Naive thymus-derived CD8-positive, alpha-beta T cell (primary cell): ENCODE results near the gene GDF15. TPM values are rescaled to one million over a fixed set of nuclear protein-coding genes. Genes with fewer than 3 reads are reported as not detected.
A peak's percentile ranks its signal among the peaks of the same experiment; 100 is the strongest.
"Not testable (repeated sequence)": the region's sequence is repeated elsewhere in the genome, so short reads cannot be mapped to it uniquely, and the experiment has no call there.

ENCODE experiments used
- ATAC-seq, 2 donors: fragments of 150-1000 bp; cut with Tn5 transposase in 1 of 2; sonication (Bioruptor Pico), chemical (Tn5 transposase) in 1 of 2; 1 replicate in 1 of 2; 2 replicates in 1 of 2; pipeline ENCODE4 v1.10.0; 2021; ENCODE audit warnings: mild to moderate bottlenecking in 2 of 2, moderate library complexity in 2 of 2
- POLR2A ChIA-PET: fragments of 350-600 bp; sonication (Branson Sonifier 250); formaldehyde crosslinking; loops from one replicate; lab custom pipeline; 2021; ENCODE audit warnings: antibody characterized with exemption; lab: Charles Lee
- DNase-seq, 10 donors: peaks; one replicate each; pipeline versions ENCODE4 v3.0.0 to v3.0.0-alpha.2; 2020 to 2022
- H3K27ac Mint-ChIP-seq, 10 donors: one replicate each; pipeline ENCODE4 v1.8.0; 2020 to 2022; ENCODE audit warnings: mild to moderate bottlenecking in 10 of 10, mixed read lengths in 10 of 10, moderate library complexity in 4 of 10, inconsistent platforms in 1 of 10
- H3K27me3 Mint-ChIP-seq, 5 donors: one replicate each; pipeline ENCODE4 v1.8.0; 2021 to 2022; ENCODE audit warnings: mixed read lengths in 5 of 5
- H3K36me3 Mint-ChIP-seq, 3 donors: one replicate each; pipeline ENCODE4 v1.8.0; 2020 to 2022; ENCODE audit warnings: mixed read lengths in 3 of 3, mild to moderate bottlenecking in 2 of 3, inconsistent platforms in 1 of 3
- H3K4me1 Mint-ChIP-seq, 4 donors: one replicate each; pipeline ENCODE4 v1.8.0; 2021 to 2022; ENCODE audit warnings: mixed read lengths in 4 of 4
- H3K4me3 Mint-ChIP-seq, 10 donors: one replicate each; pipeline ENCODE4 v1.8.0; 2020 to 2022; ENCODE audit warnings: mild to moderate bottlenecking in 10 of 10, mixed read lengths in 10 of 10, moderate library complexity in 6 of 10, inconsistent platforms in 1 of 10
- H3K9me3 Mint-ChIP-seq, 9 donors: one replicate each; pipeline ENCODE4 v1.8.0; 2020 to 2022; ENCODE audit warnings: mixed read lengths in 9 of 9, mild to moderate bottlenecking in 3 of 9, inconsistent platforms in 1 of 9, moderate library complexity in 1 of 9
- polyA plus RNA-seq, 3 donors: library from polyadenylated mRNA; unstranded; fragments of 300-500 nt; fragmentation: Illumina TruSeq; gene quantifications; one replicate each; pipeline ENCODE4 v1.2.3, GENCODE V29; 2021
- total RNA-seq, 8 experiments: library from RNA in 2 of 8; stranded (reverse) in 2 of 8; gene quantifications; one replicate each; pipeline ENCODE4 v1.2.3 and lab custom pipeline; 2021 to 2026

Gene GDF15
- total and polyA plus RNA-seq, 5 experiments from 2014 or later = not detected

DNA sequence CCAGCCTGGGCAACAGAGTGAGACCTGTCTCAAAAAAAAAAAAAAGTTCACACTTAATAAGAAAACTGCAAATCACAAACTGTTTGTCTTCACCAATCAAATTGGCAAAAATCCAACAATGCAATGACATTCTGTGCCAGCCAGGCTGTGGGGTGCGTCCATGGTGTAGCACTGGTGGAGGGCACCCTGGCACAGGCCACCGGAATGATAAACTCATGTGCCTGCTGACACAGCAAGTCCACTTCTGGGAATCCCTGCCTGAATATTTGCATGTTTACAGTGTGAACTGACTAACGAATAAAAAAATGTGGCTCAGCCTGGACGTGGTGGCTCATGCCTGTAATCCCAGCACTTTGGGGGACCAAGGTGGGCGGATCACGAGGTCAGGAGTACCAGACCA, 13.1 kb downstream of the GDF15 start:
- peak overlapping the region in 1 of 10 donors; percentile 1 for H3K27ac Mint-ChIP-seq
- ATAC-seq = no peak
- DNase-seq = no peak
- POLR2A ChIA-PET = no interaction called here
- no peaks in the 10 kb centered on the region for H3K9me3 Mint-ChIP-seq
- peaks cover 3 to 26% (median 7%) of the 10 kb centered on the region in 4 donors for H3K4me1 Mint-ChIP-seq
- H3K36me3 Mint-ChIP-seq = no peaks in the 10 kb centered on the region
- H3K4me3 Mint-ChIP-seq = no peak overlapping the region
- peaks cover under 1 to 40% (median 7%) of the 10 kb centered on the region in 5 donors for H3K27me3 Mint-ChIP-seq

DNA sequence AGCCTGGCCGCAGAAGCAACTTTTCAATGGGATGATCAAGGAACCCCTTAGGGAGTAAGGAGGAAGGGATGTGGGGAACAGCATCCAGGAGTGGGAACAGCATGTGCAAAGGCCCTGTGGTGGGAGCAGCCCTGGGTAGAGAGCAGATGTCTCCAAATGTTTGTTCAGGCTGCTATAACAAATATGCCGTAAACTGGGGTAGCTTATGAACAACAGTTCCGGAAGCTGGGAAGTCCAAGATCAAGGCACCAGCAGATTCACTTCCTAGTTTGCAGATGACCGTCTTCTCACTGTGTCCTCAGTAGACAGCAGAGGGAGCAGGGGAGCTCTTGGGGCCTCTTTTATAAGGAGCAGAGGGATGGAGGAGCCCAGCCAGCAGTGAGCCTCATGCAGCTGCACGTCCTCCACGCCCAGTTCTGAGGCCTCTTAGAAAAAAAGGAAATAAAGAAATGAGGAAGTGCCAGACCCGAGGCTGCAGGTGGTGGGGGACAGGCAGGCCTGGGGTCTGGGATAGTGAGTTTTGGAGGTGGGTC, 15.7 kb downstream of the GDF15 start:
- peaks cover 3 to 26% (median 7%) of the 10 kb centered on the region in 4 donors for H3K4me1 Mint-ChIP-seq
- POLR2A ChIA-PET = interaction anchor here (1.2 kb wide), 1 partner anchor 17 kb away, joined by 3 read pairs; no protein-coding TSS in a partner anchor

DNA sequence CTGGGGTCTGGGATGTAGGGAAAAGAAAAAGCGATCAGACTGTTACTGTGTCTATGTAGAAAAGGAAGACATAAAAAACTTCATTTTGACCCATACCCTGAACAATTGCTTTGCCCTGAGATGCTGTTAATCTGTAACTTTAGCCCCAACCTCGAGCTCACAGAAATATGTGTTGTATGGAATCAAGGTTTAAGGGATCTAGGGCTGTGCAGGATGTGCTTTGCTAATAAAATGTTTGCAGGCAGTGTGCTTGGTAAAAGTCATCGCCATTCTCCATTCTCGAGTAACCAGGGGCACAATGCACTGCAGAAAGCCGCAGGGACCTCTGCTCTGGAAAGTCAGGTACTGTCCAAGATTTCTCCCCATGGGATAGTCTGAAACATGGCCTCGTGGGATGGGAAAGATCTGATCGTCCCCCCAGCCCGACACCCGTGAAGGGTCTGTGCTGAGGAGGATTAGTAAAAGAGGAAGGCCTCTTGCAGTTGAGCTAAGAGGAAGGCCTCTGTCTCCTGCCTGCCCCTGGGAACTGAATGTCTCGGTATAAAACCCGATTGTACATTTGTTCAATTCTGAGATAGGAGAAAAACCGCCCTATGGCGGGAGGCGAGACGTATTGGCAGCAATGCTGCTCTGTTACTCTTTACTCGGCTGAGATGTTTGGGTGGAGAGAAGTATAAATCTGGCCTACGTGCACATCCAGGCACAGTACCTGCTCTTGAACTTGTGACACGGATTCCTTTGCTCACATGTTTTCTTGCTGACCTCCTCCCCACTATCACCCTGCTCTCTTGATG, 16.7 kb downstream of the GDF15 start:
- H3K4me1 Mint-ChIP-seq = peaks cover 2 to 23% (median 3%) of the 10 kb centered on the region in 4 donors
- POLR2A ChIA-PET = interaction anchor here (1.2 kb wide), 1 partner anchor 16 kb away, joined by 3 read pairs; no protein-coding TSS in a partner anchor
- not testable (repeated sequence) for H3K9me3 Mint-ChIP-seq, ATAC-seq, H3K36me3 Mint-ChIP-seq, DNase-seq
- peaks cover 0 to 13% (median 2%) of the 10 kb centered on the region in 5 donors for H3K27me3 Mint-ChIP-seq
- peak overlapping the region in 1 of 10 donors; percentile 64 for H3K4me3 Mint-ChIP-seq
- H3K27ac Mint-ChIP-seq = peak overlapping the region in 2 of 10 donors; percentile 21 to 31

More for the DNA sequence above, 15.7 kb downstream of the GDF15 start:
- H3K27ac Mint-ChIP-seq = peak overlapping the region in 3 of 10 donors; percentile 36 to 71 (median 38)
- ATAC-seq (no peak), DNase-seq (no peak)
- no peaks in the 10 kb centered on the region for H3K9me3 Mint-ChIP-seq
- peaks cover 0 to 22% (median 5%) of the 10 kb centered on the region in 5 donors for H3K27me3 Mint-ChIP-seq
- H3K4me3 Mint-ChIP-seq = peak overlapping the region in 1 of 10 donors; percentile 11
- H3K36me3 Mint-ChIP-seq = no peaks in the 10 kb centered on the region

DNA sequence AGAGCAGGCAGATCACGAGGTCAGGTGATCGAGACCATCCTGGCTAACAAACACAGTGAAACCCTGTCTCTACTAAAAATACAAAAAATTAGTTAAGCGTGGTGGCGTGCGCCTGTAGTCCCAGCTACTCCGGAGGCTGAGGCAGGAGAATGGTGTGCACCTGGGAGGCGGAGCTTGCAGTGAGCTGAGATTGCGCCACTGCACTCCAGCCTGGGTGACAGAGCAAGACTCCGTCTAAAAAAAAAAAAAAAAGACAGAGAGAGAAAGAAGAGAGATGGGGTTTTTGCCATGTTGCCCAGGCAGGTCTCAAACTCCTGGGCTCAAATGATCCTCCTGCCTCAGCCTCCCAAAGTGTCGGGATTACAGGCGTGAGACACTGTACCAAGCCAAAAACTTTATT, 19.8 kb downstream of the GDF15 start:
- not testable (repeated sequence) for ATAC-seq, H3K36me3 Mint-ChIP-seq, H3K4me3 Mint-ChIP-seq, DNase-seq, H3K9me3 Mint-ChIP-seq, H3K27ac Mint-ChIP-seq, H3K27me3 Mint-ChIP-seq
- POLR2A ChIA-PET = interaction anchor here (0.7 kb wide), 1 partner anchor 73 kb away, joined by 5 read pairs; no protein-coding TSS in a partner anchor
- H3K4me1 Mint-ChIP-seq = peaks cover 0 to 26% (median 4%) of the 10 kb centered on the region in 4 donors

DNA sequence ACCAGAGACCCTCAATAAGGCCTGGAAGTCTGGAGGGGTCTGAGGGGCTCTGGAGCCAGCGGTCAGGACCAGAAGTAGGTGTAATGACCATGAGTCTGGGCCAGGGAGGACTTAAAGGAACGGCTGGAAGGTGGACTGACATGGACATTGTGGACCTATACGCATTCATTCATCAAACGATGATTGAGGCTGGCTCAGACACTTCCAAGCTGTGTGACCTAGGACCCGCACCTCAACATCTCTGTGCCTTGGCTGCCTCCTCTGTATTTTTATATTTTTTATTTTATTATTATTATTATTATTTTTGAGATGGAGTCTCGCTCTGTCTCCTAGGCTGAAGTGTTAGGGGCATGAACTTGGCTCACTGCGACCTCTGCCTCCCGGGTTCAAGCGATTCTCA, 20.8 kb downstream of the GDF15 start:
- POLR2A ChIA-PET = no interaction called here

DNA sequence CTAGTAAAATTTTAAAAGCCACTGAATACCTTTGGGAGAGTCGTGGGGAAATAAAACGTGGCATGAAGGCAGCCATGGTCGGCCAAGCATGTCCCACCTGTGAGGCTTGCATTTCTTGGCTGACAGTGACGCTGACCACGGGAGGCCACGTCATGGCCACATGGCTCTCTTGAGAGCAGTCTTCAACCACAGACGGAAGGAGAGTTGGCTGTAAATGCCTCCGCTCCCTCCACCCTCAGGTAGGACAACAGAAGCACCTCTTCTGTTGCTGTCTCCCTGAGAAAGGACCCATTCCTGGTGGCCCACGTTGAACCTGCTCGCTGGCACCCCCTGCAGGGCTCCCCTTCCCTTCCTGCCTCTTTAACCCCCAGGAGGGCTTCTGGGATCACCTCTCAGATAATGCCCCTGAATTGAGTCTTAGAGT, 22.1 kb downstream of the GDF15 start:
- ATAC-seq = peak in 1 of 2 donors; percentile 32
- Mint-ChIP-seq H3K36me3 (no peaks in the 10 kb centered on the region), H3K4me1 (peaks cover 0 to 12% (median 4%) of the 10 kb centered on the region in 4 donors), H3K4me3 (no peak overlapping the region), H3K27me3 (peaks cover 2 to 13% (median 4%) of the 10 kb centered on the region in 5 donors), H3K27ac (no peak overlapping the region), H3K9me3 (no peaks in the 10 kb centered on the region)
- no peak for DNase-seq
- POLR2A ChIA-PET = no interaction called here

More for the DNA sequence above, 20.8 kb downstream of the GDF15 start:
- Mint-ChIP-seq H3K4me3 (no peak overlapping the region), H3K27ac (no peak overlapping the region), H3K4me1 (peaks cover 0 to 19% (median 4%) of the 10 kb centered on the region in 4 donors), H3K27me3 (peaks cover 0 to 7% (median 3%) of the 10 kb centered on the region in 5 donors), H3K9me3 (no peaks in the 10 kb centered on the region), H3K36me3 (no peaks in the 10 kb centered on the region)
- ATAC-seq (no peak), DNase-seq (no peak)

DNA sequence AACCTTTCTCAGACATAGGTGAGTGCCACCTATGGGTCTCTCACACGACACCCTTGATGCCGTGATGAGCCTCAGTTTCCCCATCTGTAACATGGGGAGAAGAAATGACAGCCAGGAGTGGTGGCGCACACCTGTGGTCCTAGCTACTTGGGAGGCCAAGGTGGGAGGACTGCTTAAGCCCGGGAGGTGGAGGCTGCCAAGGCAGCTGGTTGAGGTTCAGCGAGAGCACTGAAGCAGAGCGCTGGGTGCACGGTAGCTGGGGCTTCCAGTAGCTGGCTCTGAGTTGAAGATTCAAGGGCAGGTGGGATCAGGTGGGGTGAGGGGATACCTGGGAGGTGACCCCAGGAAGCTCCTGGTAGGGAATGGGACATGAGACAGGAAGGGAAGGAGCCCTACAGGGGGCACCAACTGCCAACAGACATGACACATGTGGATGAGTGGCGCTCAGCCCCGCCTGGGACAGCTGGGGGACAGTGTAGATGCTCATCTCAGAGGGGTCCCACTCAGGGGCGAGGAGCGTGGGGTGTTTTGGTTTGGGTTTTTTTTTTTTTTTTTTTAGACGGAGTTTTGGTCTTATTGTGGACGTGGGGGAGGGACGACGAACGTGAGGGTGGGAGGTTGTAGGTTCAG, 26.8 kb downstream of the GDF15 start:
- POLR2A ChIA-PET = interaction anchor here (0.7 to 1.1 kb wide), 4 partner anchors 13 to 617 kb away, joined by 3 to 6 read pairs (median 4); no protein-coding TSS in a partner anchor
- Mint-ChIP-seq H3K4me1 (peaks cover 15 to 44% (median 35%) of the 10 kb centered on the region in 4 donors), H3K27ac (peak overlapping the region in 1 of 10 donors; percentile 43), H3K4me3 (no peak overlapping the region), H3K36me3 (no peaks in the 10 kb centered on the region), H3K27me3 (peaks cover 2 to 39% (median 9%) of the 10 kb centered on the region in 5 donors), H3K9me3 (no peaks in the 10 kb centered on the region)
- ATAC-seq (no peak), DNase-seq (no peak)

DNA sequence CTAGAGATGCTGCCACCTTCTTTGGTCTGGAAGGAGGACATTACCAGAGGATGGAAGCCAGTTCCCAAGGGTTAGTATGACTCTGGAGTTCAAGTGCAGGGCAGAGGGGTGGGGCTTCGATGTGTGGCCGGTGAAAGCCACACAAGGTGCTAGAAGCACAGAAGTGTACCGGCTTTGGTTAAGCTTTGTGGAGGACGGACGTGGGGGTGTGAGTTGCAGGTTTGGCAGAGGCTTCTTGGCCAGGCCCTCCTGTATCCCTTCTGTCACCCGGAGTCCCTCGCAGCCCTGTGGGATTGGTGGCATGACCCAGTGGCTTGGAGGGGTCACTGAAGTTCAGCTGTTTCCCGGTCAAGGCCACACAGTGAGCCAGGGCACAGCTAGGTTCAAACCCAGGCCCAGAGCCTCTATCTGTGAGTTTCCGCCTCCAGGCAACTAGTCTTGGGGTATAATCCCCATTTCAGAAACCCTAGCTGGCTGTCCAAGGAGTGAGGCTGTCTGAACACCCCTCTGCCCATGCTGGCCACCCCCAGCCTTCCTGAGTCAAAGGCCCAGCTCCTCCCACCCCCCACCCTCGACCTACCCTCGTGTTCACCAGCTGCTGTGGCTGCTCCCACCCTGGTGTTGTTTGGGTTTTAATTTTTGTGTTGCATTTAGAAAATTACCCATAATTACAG, 28.7 kb downstream of the GDF15 start:
- DNase-seq (no peak), ATAC-seq (no peak)
- Mint-ChIP-seq H3K9me3 (no peaks in the 10 kb centered on the region), H3K4me3 (peak overlapping the region in 6 of 10 donors; percentile 28 to 66 (median 50)), H3K36me3 (no peaks in the 10 kb centered on the region), H3K27me3 (peaks cover 2 to 49% (median 13%) of the 10 kb centered on the region in 5 donors), H3K4me1 (peaks cover 26 to 52% (median 48%) of the 10 kb centered on the region in 4 donors), H3K27ac (peak overlapping the region in 4 of 10 donors; percentile 19 to 87 (median 62))
- POLR2A ChIA-PET = interaction anchor here (0.8 to 3.5 kb wide), 7 partner anchors 7 to 134 kb away, joined by 3 to 21 read pairs (median 3); partner anchors contain the start of gene JUND

DNA sequence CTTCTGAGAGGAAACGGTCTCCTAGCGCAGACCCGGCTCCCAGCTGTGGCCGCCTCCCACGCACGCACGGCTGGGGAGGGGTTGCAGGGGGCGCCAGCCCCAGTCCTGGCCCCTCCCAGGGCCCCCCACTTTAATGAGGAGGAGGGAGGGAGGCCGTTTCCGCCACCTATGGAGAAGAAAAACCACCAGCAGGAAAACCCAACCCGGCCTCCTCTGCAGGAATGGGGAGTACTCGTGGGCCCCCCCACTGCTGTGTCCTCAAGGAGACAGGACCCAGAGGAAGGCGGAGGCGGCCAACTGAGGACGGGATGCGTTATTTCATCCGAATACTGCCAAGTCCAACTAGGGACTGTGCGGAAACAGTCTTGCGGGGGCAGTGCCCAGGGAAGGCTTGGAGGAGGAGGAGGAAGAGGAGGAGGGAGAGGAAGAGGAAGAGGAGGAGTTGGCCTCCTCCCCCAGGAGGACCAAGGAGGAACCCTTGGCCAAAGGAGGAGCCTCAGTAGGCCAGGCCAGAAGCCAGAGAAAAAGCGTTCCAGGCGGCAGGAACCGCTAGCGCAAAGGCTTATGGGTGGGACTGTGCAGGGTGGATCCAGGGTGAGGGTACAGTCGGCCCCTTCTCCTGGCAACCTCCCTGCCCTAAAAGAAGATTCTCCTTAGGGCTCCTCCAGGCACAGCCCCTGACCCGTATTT, 29.4 kb downstream of the GDF15 start:
- Mint-ChIP-seq H3K36me3 (no peaks in the 10 kb centered on the region), H3K27me3 (peaks cover 2 to 49% (median 13%) of the 10 kb centered on the region in 5 donors), H3K27ac (peak overlapping the region in 5 of 10 donors; percentile 3 to 75 (median 51)), H3K4me1 (peaks cover 28 to 53% (median 52%) of the 10 kb centered on the region in 4 donors), H3K9me3 (no peaks in the 10 kb centered on the region), H3K4me3 (peak overlapping the region in 8 of 10 donors; percentile 13 to 85 (median 60))
- POLR2A ChIA-PET = interaction anchor here (0.9 to 3.5 kb wide), 5 partner anchors 9 to 135 kb away, joined by 3 to 21 read pairs (median 3); partner anchors contain the start of gene JUND
- no peak for DNase-seq
- ATAC-seq = no peak

DNA sequence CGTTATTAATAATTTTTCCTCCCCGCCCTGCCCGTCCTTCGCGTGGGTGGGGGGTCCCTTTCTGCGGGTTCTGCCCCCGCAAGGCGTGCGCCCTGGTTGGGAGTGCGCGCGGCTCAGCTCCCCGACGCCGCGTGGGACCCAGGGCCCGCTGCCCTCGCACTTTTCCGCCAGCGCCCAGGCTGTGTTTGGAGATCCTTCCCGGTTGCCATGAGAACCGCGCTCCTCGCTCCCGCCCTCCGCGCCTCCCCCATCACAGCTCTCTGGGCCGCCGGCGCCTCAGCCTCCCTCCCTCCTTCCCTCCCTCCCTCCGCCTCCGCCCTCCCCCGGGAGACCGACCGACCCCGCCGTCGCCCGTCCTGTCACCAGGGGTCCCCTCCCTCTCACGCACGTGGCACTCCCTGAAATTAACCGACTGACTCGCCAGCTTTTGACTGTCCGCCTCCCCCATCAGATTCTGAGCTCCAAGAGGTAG, 30.9 kb downstream of the GDF15 start:
- no peaks in the 10 kb centered on the region for H3K36me3 Mint-ChIP-seq
- peaks cover 34 to 63% (median 63%) of the 10 kb centered on the region in 4 donors for H3K4me1 Mint-ChIP-seq
- DNase-seq (peak in 8 of 10 donors; percentile 40 to 73 (median 48)), ATAC-seq (peak; percentile 18 to 29)
- H3K9me3 Mint-ChIP-seq = no peaks in the 10 kb centered on the region
- H3K27ac Mint-ChIP-seq = peak overlapping the region in 8 of 10 donors; percentile 34 to 90 (median 62)
- H3K27me3 Mint-ChIP-seq = peaks cover 0 to 43% (median 9%) of the 10 kb centered on the region in 5 donors
- peak overlapping the region; percentile 69 to 85 (median 78) for H3K4me3 Mint-ChIP-seq
- POLR2A ChIA-PET = interaction anchor here (0.7 to 4.9 kb wide), 4 partner anchors 9 to 406 kb away, joined by 3 to 50 read pairs (median 12); partner anchors contain the start of gene JUND
